OCI-LY3 (cell line): Measurements from ENCODE around the gene ARHGEF28.

ENCODE experiments used
- EZH2phosphoT487 ChIP-seq: fragments of 200-600 bp; shearing (Covaris generic); IDR thresholded peaks from 2 replicates; pipeline ENCODE4 v1.6.1; 2018; ENCODE audit warnings: antibody characterized with exemption, mixed run types, low read depth
- TF ChIP-seq, protein P1 (sequence below): fragments of 200-600, 300-600 bp; sonication (generic); IDR thresholded peaks from 2 replicates; pipeline ENCODE4 v1.5.1; 2014; ENCODE audit warnings: antibody characterized with exemption, low read length, low read depth

DNA sequence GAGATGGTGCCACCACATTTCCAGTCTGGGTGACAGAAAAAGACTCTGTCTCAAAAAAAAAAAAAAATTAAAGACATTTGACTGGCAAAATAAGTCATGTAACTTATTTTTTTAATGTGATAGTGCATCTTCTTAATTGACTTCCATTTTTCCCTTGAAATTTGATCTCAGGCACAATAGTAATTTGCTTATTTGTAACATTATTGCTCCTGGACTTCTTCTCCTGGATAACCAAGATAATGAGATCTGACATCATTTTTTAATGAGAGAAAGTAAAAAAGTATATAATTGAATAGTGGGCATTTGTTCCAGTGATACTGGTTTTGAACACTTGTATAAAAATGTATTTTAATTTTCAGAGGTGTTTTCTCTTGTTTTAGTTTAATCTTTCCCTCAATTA is 3.5 kb downstream of the ARHGEF28 start:
- TF ChIP-seq, protein P1, sequence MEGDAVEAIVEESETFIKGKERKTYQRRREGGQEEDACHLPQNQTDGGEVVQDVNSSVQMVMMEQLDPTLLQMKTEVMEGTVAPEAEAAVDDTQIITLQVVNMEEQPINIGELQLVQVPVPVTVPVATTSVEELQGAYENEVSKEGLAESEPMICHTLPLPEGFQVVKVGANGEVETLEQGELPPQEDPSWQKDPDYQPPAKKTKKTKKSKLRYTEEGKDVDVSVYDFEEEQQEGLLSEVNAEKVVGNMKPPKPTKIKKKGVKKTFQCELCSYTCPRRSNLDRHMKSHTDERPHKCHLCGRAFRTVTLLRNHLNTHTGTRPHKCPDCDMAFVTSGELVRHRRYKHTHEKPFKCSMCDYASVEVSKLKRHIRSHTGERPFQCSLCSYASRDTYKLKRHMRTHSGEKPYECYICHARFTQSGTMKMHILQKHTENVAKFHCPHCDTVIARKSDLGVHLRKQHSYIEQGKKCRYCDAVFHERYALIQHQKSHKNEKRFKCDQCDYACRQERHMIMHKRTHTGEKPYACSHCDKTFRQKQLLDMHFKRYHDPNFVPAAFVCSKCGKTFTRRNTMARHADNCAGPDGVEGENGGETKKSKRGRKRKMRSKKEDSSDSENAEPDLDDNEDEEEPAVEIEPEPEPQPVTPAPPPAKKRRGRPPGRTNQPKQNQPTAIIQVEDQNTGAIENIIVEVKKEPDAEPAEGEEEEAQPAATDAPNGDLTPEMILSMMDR: no peak
- no peak for TF ChIP-seq EZH2phosphoT487
